Progenitor cell of endocrine pancreas (in vitro differentiated cells): ENCODE measurements around the gene SALL3. TPM values are rescaled to one million over a fixed set of nuclear protein-coding genes. Genes with fewer than 3 reads are reported as not detected.
A peak's percentile ranks its signal among the peaks of the same experiment; 100 is the strongest.

Experiments
- DNase-seq: peaks from one replicate; pipeline ENCODE4 v3.0.0; 2021; ENCODE audit warnings: low spot score; ENCODE audit not compliant: unreplicated experiment
- H3K27ac Mint-ChIP-seq: 2 replicates; pipeline ENCODE4 v1.8.0; 2021; ENCODE audit warnings: mild to moderate bottlenecking, moderate library complexity, mixed read lengths
- H3K27me3 Mint-ChIP-seq: 2 replicates; pipeline ENCODE4 v1.8.0; 2021; ENCODE audit warnings: mixed read lengths
- H3K36me3 Mint-ChIP-seq: 2 replicates; pipeline ENCODE4 v1.8.0; 2022; ENCODE audit warnings: mixed read lengths; ENCODE audit not compliant: insufficient read depth
- H3K4me1 Mint-ChIP-seq: 2 replicates; pipeline ENCODE4 v1.8.0; 2021; ENCODE audit warnings: low read depth, mixed read lengths
- H3K4me3 Mint-ChIP-seq: 2 replicates; pipeline ENCODE4 v1.8.0; 2021; ENCODE audit warnings: low read depth, mild to moderate bottlenecking, moderate library complexity, mixed read lengths
- H3K9me3 Mint-ChIP-seq: 2 replicates; pipeline ENCODE4 v1.8.0; 2021; ENCODE audit warnings: low read depth, mixed read lengths
- CTCF ChIP-seq: fragments of 200-600 bp; sonication (generic); IDR thresholded peaks from one replicate; pipeline ENCODE4 v1.5.0; 2021; ENCODE audit warnings: antibody characterized with exemption, mild to moderate bottlenecking; ENCODE audit not compliant: unreplicated experiment
- total RNA-seq: library from RNA; stranded (reverse); gene quantifications from 2 replicates; pipeline ENCODE4 v1.2.1, GENCODE V29; 2021

The SALL3 gene
- total RNA-seq, 1 donor from 2014 or later = 0.34 TPM

DNA sequence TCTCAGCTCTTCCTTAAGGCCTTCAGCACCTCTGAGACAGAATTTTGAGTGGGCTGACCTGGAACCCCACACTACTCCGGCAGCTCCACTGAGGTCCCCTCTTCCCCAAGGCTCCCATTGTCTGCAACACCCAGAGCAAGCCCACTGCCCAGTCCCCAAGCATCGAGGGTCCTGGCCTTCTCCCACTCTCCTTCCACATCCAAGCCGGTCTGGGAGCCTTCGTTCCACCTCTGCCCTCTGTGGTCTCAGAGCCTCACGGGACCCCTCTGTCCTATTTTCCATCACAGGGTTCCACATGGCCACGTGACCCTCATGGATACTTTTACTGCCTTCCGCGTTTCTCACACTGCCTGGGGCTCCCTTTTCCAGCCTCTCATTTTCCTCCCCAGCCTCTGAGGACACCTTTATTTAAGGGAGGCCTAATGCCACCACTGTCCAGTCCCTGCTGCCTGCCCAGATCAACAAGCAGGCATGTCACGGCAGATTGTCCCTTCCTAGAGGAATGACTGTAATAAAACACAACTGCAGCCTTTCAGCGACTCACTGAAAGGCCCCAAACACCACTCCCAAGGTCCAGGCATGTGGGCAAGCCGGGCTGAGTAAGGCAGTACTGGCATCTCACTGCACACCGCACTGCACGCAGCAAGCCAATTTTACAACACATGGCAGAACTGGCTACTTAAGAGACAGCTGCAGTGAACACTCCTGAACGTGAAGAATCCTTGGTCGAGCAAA is 7.9 kb upstream of the SALL3 start:
- peaks cover 1% of the 10 kb centered on the region for H3K4me1 Mint-ChIP-seq
- H3K27ac Mint-ChIP-seq = no peak overlapping the region
- peaks cover 81% of the 10 kb centered on the region for H3K27me3 Mint-ChIP-seq
- TF ChIP-seq CTCF = no peak
- no peaks in the 10 kb centered on the region for H3K9me3 Mint-ChIP-seq
- H3K36me3 Mint-ChIP-seq = no peaks in the 10 kb centered on the region
- no peak for DNase-seq
- H3K4me3 Mint-ChIP-seq = no peak overlapping the region

DNA sequence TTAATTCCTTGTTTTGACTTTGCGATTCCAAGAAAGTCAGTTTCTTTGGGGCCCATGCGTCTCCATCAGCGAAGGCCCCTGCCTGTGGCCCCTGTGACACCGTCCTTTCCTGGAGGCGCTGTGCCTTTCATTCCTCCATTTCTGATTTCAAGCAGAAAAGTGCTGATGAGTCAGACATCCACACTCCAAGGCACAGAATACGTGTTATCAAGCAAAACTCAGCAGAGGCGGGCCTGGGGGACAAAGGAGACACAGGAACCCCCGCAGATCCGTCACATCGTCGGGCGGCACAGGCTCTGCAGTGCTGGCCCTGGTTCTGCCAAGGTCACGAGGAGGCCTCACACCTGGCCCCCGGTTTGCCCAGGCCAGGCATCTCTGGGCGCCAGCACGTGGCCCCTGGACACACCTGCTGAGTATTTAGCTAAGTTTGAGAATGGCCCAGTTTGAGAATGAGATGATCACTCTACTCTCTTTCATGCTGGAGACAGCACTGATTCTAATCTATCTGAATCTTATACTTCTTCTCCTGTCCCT is 7.2 kb upstream of the SALL3 start:
- H3K36me3 Mint-ChIP-seq = no peaks in the 10 kb centered on the region
- H3K27me3 Mint-ChIP-seq = peaks cover 87% of the 10 kb centered on the region
- H3K9me3 Mint-ChIP-seq = no peaks in the 10 kb centered on the region
- H3K4me1 Mint-ChIP-seq = peaks cover 1% of the 10 kb centered on the region
- TF ChIP-seq CTCF = no peak
- no peak overlapping the region for H3K27ac Mint-ChIP-seq
- DNase-seq = no peak
- H3K4me3 Mint-ChIP-seq = no peak overlapping the region

GRCh38 chr18:78972930-78973331 is 6.7 kb upstream of the SALL3 start:
- no peak for TF ChIP-seq CTCF
- H3K4me3 Mint-ChIP-seq = peak overlapping the region; percentile 11
- peaks cover 87% of the 10 kb centered on the region for H3K27me3 Mint-ChIP-seq
- no peaks in the 10 kb centered on the region for H3K36me3 Mint-ChIP-seq
- DNase-seq = no peak
- no peaks in the 10 kb centered on the region for H3K9me3 Mint-ChIP-seq
- peaks cover 1% of the 10 kb centered on the region for H3K4me1 Mint-ChIP-seq
- H3K27ac Mint-ChIP-seq = peak overlapping the region; percentile 52

GRCh38 chr18:78973357-78974083 is 6.1 kb upstream of the SALL3 start:
- peaks cover 87% of the 10 kb centered on the region for H3K27me3 Mint-ChIP-seq

More at GRCh38 chr18:78973357-78974083, 6.1 kb upstream of the SALL3 start:
- TF ChIP-seq CTCF = no peak
- peaks cover 1% of the 10 kb centered on the region for H3K4me1 Mint-ChIP-seq
- no peak for DNase-seq
- no peak overlapping the region for H3K4me3 Mint-ChIP-seq
- H3K36me3 Mint-ChIP-seq = no peaks in the 10 kb centered on the region
- no peak overlapping the region for H3K27ac Mint-ChIP-seq
- H3K9me3 Mint-ChIP-seq = no peaks in the 10 kb centered on the region
